HepG2 (cell line): Measurements from ENCODE around the gene EVL. TPM values are rescaled to one million over a fixed set of nuclear protein-coding genes. Genes with fewer than 3 reads are reported as not detected.

Experiments
- ATAC-seq: fragments of 200-7000 bp; cut with Tn5 transposase; 3 replicates; pipeline ENCODE4 v1.9.1; 2020; ENCODE audit warnings: mild to moderate bottlenecking, moderate library complexity
- BruUV-seq: library from RNA; stranded (reverse); fragments of 400-500 nt; replicated peaks from 2 replicates; lab custom pipeline; 2021; lab: Mats Ljungman, UMichigan
- CTCF ChIA-PET: fragments of 300-600 bp; formaldehyde crosslinking; extraction: SDS; loops from one replicate; lab custom pipeline; 2021; ENCODE audit warnings: low total read pairs, inconsistent platforms, low intra/inter-chr PET ratio; lab: Yijun Ruan, JAX
- POLR2A ChIA-PET: fragments of 350-600 bp; sonication (Branson Sonifier 250); formaldehyde crosslinking; loops from one replicate; lab custom pipeline; 2020; ENCODE audit warnings: antibody characterized with exemption, inconsistent platforms; lab: Yijun Ruan, JAX
- DNase-seq: peaks from one replicate; pipeline ENCODE4 v3.0.0-alpha.2; 2015; ENCODE audit warnings: low spot score
- FAIRE-seq: peaks from 3 replicates; lab custom pipeline; 2011; peaks lifted over from hg19 to GRCh38; lab: Jason Lieb, UNC
- H2AFZ ChIP-seq: one replicate; pipeline ENCODE4 v1.6.1; 2011; ENCODE audit warnings: low read length, inconsistent platforms
- H3K27ac ChIP-seq: fragments of 300-600 bp; 3 replicates; pipeline ENCODE4 v1.8.0; 2011; ENCODE audit warnings: mixed run types, mild to moderate bottlenecking, mixed read lengths, low read length, inconsistent platforms; ENCODE audit not compliant: insufficient read depth; ENCODE audit errors: extremely low read length
- H3K27me3 ChIP-seq, 2 experiments: fragments of 200-600 bp in 1 of 2; 2 replicates in 1 of 2; 3 replicates in 1 of 2; pipeline versions ENCODE4 v1.6.0 to v1.8.0; 2011; ENCODE audit warnings: low read length in 2 of 2, mild to moderate bottlenecking in 2 of 2, moderate library complexity in 2 of 2, inconsistent platforms in 1 of 2; ENCODE audit not compliant: insufficient read depth in 2 of 2, control insufficient read depth in 1 of 2
- H3K36me3 ChIP-seq, 2 experiments: fragments of 200-600 bp in 1 of 2; replicated peaks in 1 of 2; 2 replicates in 1 of 2; 3 replicates in 1 of 2; pipeline versions ENCODE4 v1.5.1 to v1.8.0; 2011; ENCODE audit warnings: low read length in 2 of 2, inconsistent platforms in 1 of 2; ENCODE audit not compliant: insufficient read depth in 2 of 2, control insufficient read depth in 1 of 2
- H3K4me1 ChIP-seq: 2 replicates; pipeline ENCODE4 v1.5.1; 2012; ENCODE audit warnings: low read length, inconsistent platforms; ENCODE audit not compliant: insufficient read depth
- H3K4me2 ChIP-seq: 2 replicates; pipeline ENCODE4 v1.6.0; 2011; ENCODE audit warnings: low read depth, low read length, inconsistent platforms
- H3K4me3 ChIP-seq, 3 experiments: fragments of 200-600 bp in 1 of 3; sonication (generic), shearing (Covaris generic) in 1 of 3; replicated peaks in 1 of 3; 2 replicates each; pipeline ENCODE4 v1.5.1; 2011 to 2016; ENCODE audit warnings: low read length in 3 of 3, inconsistent platforms in 2 of 3, low read depth in 2 of 3, mild to moderate bottlenecking in 2 of 3, control low read depth in 1 of 3, mixed read lengths in 1 of 3; ENCODE audit not compliant: insufficient read depth in 1 of 3
- H3K79me2 ChIP-seq: one replicate; pipeline ENCODE4 v1.6.1; 2011; ENCODE audit warnings: low read length, inconsistent platforms; ENCODE audit not compliant: insufficient read depth
- H3K9ac ChIP-seq: 2 replicates; pipeline ENCODE4 v1.6.0; 2011; ENCODE audit warnings: mild to moderate bottlenecking, low read depth, low read length, inconsistent platforms; ENCODE audit not compliant: insufficient read depth
- H3K9me3 ChIP-seq: 2 replicates; pipeline ENCODE4 v1.5.1; 2012; ENCODE audit warnings: mild to moderate bottlenecking, low read length
- H4K20me1 ChIP-seq: 2 replicates; pipeline ENCODE4 v1.6.0; 2011; ENCODE audit warnings: inconsistent platforms, mild to moderate bottlenecking, low read length, moderate library complexity; ENCODE audit not compliant: insufficient read depth
- FOSL2 ChIP-seq: sonication (generic); formaldehyde crosslinking; IDR thresholded peaks from 2 replicates; pipeline ENCODE4 v1.4.0; 2020; ENCODE audit warnings: missing genetic modification reagents
- FOXK1 ChIP-seq: sonication (generic); formaldehyde crosslinking; IDR thresholded peaks from 2 replicates; pipeline ENCODE4 v1.4.0; 2020; ENCODE audit warnings: low read depth, missing genetic modification reagents, borderline replicate concordance
- HMG20A ChIP-seq: IDR thresholded peaks from 2 replicates; pipeline ENCODE4 v1.6.1; 2016; ENCODE audit warnings: borderline replicate concordance
- MIXL1 ChIP-seq: IDR thresholded peaks from 2 replicates; pipeline ENCODE4 v1.6.1; 2016
- RARA ChIP-seq: IDR thresholded peaks from 2 replicates; pipeline ENCODE4 v1.6.1; 2016; ENCODE audit warnings: missing genetic modification reagents, missing compliant biosample characterization
- RFX5 ChIP-seq: IDR thresholded peaks from 2 replicates; pipeline ENCODE4 v1.6.1; 2011; ENCODE audit warnings: low read depth, low read length, improper control_type of control experiment
- ZNF44 ChIP-seq: sonication (generic); formaldehyde crosslinking; IDR thresholded peaks from 2 replicates; pipeline ENCODE4 v1.5.1; 2020; ENCODE audit warnings: mild to moderate bottlenecking, missing genetic modification reagents
- ZNF75D ChIP-seq: sonication (generic); formaldehyde crosslinking; IDR thresholded peaks from 2 replicates; pipeline ENCODE4 v1.8.1; 2023; ENCODE audit warnings: missing genetic modification reagents, mild to moderate bottlenecking, borderline replicate concordance
- ZNF879 ChIP-seq: sonication (generic); formaldehyde crosslinking; IDR thresholded peaks from 2 replicates; pipeline ENCODE4 v1.8.1; 2023; ENCODE audit warnings: missing genetic modification reagents
- WGBS: methylation state at CpG from one replicate; pipeline ENCODE4 v1.1.6; 2017; ENCODE audit warnings: low lambda C conversion rate; 5-methylcytosine and 5-hydroxymethylcytosine counted together
- in situ Hi-C: cut with HindIII; loops from 2 replicates; pipeline ENCODE4 v1.10.0; 2017; ENCODE audit warnings: low pct_unique_long_range_greater_than_20kb; ENCODE audit not compliant: extremely low pct_ligation_motif_present
- intact Hi-C: fragments of 100-400 bp; cut with micrococcal nuclease; formaldehyde crosslinking; loops from one replicate; pipeline ENCODE4 v1.10.0; 2022; ENCODE audit not compliant: unreplicated experiment
- polyA plus RNA-seq, 8 experiments: library from polyadenylated mRNA; depleted of rRNA in 3 of 8; stranded (reverse) in 7 of 8; unstranded in 1 of 8; fragments of >200 nt; fragmentation: Illumina TruSeq in 4 of 8; extraction: Trizol in 4 of 8; gene quantifications; 2 replicates each; pipeline versions ENCODE4 v1.2.1 to v1.2.3, GENCODE V29; 2011 to 2016; ENCODE audit warnings: low read depth in 4 of 8, missing spikeins in 1 of 8, mixed read lengths in 1 of 8; ENCODE audit not compliant: insufficient read depth in 1 of 8
- total RNA-seq, 5 experiments: library from RNA; depleted of rRNA; stranded (reverse); fragments of >200 nt; fragmentation: Illumina TruSeq; extraction: Trizol; gene quantifications; 2 replicates each; pipeline ENCODE4 v1.2.3, GENCODE V29; 2016; ENCODE audit warnings: low read depth in 1 of 5
- TF ChIP-seq, protein P1 (sequence below), 2 experiments: sonication (generic) in 1 of 2; formaldehyde crosslinking in 1 of 2; IDR thresholded peaks; 2 replicates each; pipeline versions ENCODE4 v1.4.0 to v1.6.1; 2018 to 2020; ENCODE audit warnings: missing genetic modification reagents in 2 of 2, borderline replicate concordance in 1 of 2, low read depth in 1 of 2, mild to moderate bottlenecking in 1 of 2, missing biosample characterization in 1 of 2
- TF ChIP-seq, protein P2 (sequence below): sonication (generic); formaldehyde crosslinking; IDR thresholded peaks from 2 replicates; pipeline ENCODE4 v1.4.0; 2020; ENCODE audit warnings: missing genetic modification reagents

Gene EVL
- total and polyA plus RNA-seq, 2 of the 13 experiments (the other 11 are each of a cell fraction or from before 2014, with no cell fraction given), result 15.1 to 31.2 TPM

- FAIRE-seq (no peak), ATAC-seq (no peak), DNase-seq (no peak)
- Histone ChIP-seq H3K36me3 (no peaks in the 10 kb centered on the region), H3K4me3 (no peak overlapping the region), H3K27me3 (no peaks in the 10 kb centered on the region), H3K9me3 (no peaks in the 10 kb centered on the region), H3K4me1 (peaks cover 51% of the 10 kb centered on the region), H3K79me2 (peaks cover 6% of the 10 kb centered on the region), H3K9ac (no peak overlapping the region), H3K4me2 (no peak overlapping the region), H4K20me1 (peaks cover 6% of the 10 kb centered on the region; the same call in 1 of the 2 replicates), H3K27ac (no peak overlapping the region), H2AFZ (no peak overlapping the region)
- POLR2A ChIA-PET, result no interaction called here
- in situ Hi-C loops, result no loop called here
- BruUV-seq, result no TSS peak
- CTCF ChIA-PET, result no interaction called here
- 92% methylated on average over 7 of the region's 7 CpGs for WGBS
- TF ChIP-seq ZNF75D, result no peak
- TF ChIP-seq FOXK1 (CRISPR knock-in tag), result no peak
- TF ChIP-seq ZNF879, result no peak
- TF ChIP-seq ZNF44 (CRISPR knock-in tag), result no peak
- no peak for TF ChIP-seq HMG20A (CRISPR knock-in tag)
- intact Hi-C loops, result no loop called here
Measured at GRCh38 chr14:100018054-100018453, 47.2 kb upstream of the EVL start.

- peak; percentile 17 for DNase-seq
- intact Hi-C loops (no loop called here), in situ Hi-C loops (no loop called here)
- Histone ChIP-seq H3K27me3 (no peaks in the 10 kb centered on the region), H3K4me1 (peaks cover 52% of the 10 kb centered on the region), H3K4me3 (no peak overlapping the region), H2AFZ (no peak overlapping the region), H4K20me1 (peaks cover 6% of the 10 kb centered on the region; the same call in 1 of the 2 replicates), H3K36me3 (no peaks in the 10 kb centered on the region), H3K9ac (no peak overlapping the region), H3K4me2 (peak overlapping the region; percentile 92; the same call in 1 of the 2 replicates), H3K9me3 (no peaks in the 10 kb centered on the region)
- CTCF ChIA-PET, result no interaction called here
- POLR2A ChIA-PET, result no interaction called here
- no peak for FAIRE-seq
- ATAC-seq, result no peak
- no TSS peak for BruUV-seq
- 52% methylated on average over 8 of the region's 8 CpGs for WGBS
- TF ChIP-seq, protein P1, sequence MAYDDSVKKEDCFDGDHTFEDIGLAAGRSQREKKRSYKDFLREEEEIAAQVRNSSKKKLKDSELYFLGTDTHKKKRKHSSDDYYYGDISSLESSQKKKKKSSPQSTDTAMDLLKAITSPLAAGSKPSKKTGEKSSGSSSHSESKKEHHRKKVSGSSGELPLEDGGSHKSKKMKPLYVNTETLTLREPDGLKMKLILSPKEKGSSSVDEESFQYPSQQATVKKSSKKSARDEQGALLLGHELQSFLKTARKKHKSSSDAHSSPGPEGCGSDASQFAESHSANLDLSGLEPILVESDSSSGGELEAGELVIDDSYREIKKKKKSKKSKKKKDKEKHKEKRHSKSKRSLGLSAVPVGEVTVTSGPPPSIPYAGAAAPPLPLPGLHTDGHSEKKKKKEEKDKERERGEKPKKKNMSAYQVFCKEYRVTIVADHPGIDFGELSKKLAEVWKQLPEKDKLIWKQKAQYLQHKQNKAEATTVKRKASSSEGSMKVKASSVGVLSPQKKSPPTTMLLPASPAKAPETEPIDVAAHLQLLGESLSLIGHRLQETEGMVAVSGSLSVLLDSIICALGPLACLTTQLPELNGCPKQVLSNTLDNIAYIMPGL (CRISPR knock-in tag; IDR thresholded peaks at IDR 0.05; ENCODE audit: borderline replicate concordance in 1 of 2, low read depth in 1 of 2), result 0 out of 4 replicates have a peak, but pooled peaks of 1 of the 2 experiments have one; percentile 1
- TF ChIP-seq RARA, result peak; percentile 44
- peak; percentile 64 for TF ChIP-seq FOSL2 (CRISPR knock-in tag)
- TF ChIP-seq RFX5, result peak; percentile 85
- TF ChIP-seq MIXL1, result no peak
- TF ChIP-seq, protein P2, sequence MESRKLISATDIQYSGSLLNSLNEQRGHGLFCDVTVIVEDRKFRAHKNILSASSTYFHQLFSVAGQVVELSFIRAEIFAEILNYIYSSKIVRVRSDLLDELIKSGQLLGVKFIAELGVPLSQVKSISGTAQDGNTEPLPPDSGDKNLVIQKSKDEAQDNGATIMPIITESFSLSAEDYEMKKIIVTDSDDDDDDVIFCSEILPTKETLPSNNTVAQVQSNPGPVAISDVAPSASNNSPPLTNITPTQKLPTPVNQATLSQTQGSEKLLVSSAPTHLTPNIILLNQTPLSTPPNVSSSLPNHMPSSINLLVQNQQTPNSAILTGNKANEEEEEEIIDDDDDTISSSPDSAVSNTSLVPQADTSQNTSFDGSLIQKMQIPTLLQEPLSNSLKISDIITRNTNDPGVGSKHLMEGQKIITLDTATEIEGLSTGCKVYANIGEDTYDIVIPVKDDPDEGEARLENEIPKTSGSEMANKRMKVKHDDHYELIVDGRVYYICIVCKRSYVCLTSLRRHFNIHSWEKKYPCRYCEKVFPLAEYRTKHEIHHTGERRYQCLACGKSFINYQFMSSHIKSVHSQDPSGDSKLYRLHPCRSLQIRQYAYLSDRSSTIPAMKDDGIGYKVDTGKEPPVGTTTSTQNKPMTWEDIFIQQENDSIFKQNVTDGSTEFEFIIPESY, result peak; percentile 40; the same call in 1 of the 2 replicates
- TF ChIP-seq, all 625 proteins: peak for 5
- Histone ChIP-seq H3K79me2 (peaks cover 6% of the 10 kb centered on the region), H3K27ac (no peak overlapping the region)
Measured at GRCh38 chr14:100018482-100018881, 46.7 kb upstream of the EVL start.
